ENCODE measurements around the gene IL10RB. TPM values are rescaled to one million over a fixed set of nuclear protein-coding genes. Genes with fewer than 3 reads are reported as not detected.

IL10RB gene
- total RNA-seq, 4 donors from 2014 or later, result 33.5 to 58.3 (median 39.1) TPM

- DNase-seq (ENCODE audit: low spot score) (no peak), ATAC-seq (ENCODE audit: low FRiP score) (no peak)
- no peak for TF ChIP-seq CTCF (IDR thresholded peaks at IDR 0.05)
These were observed 61.2 kb downstream of the IL10RB start for GRCh38 chr21:33327326-33327725.

DNA sequence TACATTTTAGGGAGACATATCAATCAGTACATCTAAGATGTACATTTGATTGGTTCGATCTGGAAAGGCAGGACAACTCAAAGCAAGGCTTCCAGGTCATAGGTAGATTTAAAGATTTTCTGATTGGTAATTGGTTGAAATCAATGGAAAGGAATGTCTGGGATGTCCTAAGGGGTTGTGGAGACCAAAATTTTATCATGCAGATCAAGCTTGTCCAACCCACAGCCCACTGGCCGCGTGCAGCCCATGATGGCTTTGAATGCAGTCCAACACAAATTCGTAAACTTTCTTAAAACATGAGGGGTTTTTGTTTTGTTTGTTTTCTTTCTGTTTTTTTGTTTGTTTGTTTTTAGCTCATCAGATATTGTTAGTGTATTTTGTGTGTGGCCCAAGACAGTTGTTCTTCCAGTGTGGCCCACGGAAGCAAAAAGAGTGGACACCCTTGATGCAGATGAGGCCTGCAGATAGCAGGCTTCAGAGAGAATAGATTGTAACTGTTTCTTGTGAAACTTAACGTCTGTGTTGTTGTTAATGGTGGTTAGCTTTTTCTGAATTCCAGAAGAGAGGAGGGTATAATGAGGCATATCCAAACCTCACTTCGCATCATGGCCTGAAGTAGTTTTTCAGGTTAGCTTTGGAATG is 61.7 kb downstream of the IL10RB start:
- TF ChIP-seq CTCF (IDR thresholded peaks at IDR 0.05), result no peak
- no peak for DNase-seq (ENCODE audit: low spot score)
- no peak for ATAC-seq (ENCODE audit: low FRiP score)

DNA sequence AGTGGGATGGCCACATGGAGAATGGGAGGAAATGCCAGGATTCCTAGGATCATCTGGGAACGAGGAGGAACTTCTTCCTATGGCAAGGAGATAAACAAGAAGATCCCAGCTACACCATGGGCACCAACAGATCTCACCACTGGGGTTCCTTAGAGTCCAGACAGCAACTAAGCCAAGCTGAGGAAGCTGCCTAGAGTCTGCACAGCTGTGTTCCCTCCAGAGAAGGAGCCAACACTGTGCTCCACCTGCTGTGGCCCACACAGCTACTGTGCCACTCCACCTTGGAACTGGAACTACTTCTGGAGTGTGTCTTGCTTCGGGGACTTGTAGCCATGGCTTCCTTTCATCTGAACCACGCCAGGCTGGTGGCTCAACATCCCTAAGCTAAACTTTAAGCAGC is 64.6 kb downstream of the IL10RB start:
- no peak for TF ChIP-seq CTCF (IDR thresholded peaks at IDR 0.05)

GRCh38 chr21:33332143-33332542 is 66.0 kb downstream of the IL10RB start:
- no peak for ATAC-seq (ENCODE audit: low FRiP score)
- TF ChIP-seq CTCF (IDR thresholded peaks at IDR 0.05), result no peak
- DNase-seq (ENCODE audit: low spot score), result no peak

More for the DNA sequence above, 64.6 kb downstream of the IL10RB start:
- no peak for DNase-seq (ENCODE audit: low spot score)
- no peak for ATAC-seq (ENCODE audit: low FRiP score)

DNA sequence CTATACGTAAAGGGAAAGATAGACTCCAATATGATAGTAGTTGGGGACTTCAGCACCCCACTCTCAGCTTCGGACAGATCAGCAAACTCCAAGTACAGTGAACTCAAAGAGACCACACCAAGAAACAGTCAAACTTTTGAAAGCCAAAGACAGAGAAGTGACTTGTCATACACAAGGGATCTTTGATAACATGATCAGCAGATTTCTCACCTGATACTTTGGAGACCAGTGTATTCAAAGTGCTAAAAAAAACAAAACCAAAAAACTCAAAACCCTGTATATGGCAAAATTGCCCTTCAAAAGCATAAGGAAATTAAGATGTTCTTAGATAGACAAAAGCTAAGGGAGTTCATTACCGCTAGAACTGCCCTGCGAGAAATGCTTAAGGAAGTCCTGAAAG is 68.0 kb downstream of the IL10RB start:
- DNase-seq (ENCODE audit: low spot score), result no peak
- no peak for TF ChIP-seq CTCF (IDR thresholded peaks at IDR 0.05)
- ATAC-seq (ENCODE audit: low FRiP score), result no peak

DNA sequence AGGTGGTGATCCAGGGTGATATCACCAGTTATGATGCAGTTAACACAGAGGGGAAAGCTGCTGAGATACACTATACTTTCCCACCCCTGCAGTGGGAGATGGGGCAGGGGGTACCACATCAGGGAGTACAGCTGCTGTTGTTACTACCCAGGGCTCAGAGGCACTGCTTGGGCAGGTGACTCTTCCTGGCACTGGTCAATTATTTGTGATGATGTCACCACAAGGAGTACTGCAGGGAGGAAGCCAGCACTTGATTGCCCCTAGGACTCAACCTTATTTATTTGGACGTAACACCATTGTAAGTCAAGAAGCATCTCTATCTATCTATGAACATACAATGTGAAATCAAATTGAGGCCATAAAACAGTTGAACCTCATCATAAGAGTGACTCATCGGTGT is 68.7 kb downstream of the IL10RB start:
- ATAC-seq (ENCODE audit: low FRiP score), result no peak
- no peak for DNase-seq (ENCODE audit: low spot score)
- no peak for TF ChIP-seq CTCF (IDR thresholded peaks at IDR 0.05)

DNA sequence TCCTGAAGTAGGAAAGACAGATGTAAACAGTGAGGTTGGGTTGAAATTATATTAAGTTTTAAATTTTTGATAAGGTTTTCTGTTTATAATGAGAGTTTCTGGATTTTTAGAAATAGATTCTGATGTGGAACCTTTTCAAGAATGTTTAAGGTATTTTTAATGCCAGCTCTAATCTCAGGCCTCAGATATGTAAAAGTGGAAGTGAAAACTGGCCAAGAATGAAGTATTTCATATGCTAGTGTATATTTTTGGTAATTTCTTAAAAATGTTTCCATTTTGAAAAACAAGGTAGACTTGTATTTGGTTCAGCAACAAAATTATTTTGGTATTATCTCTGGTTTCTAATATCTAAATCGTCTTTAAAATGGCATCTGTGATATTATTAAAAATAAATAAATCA is 73.0 kb downstream of the IL10RB start:
- TF ChIP-seq CTCF (IDR thresholded peaks at IDR 0.05), result no peak
- DNase-seq (ENCODE audit: low spot score) (no peak), ATAC-seq (ENCODE audit: low FRiP score) (no peak)

All from omental fat pad (tissue), 4 donors.